Hepatocyte (in vitro differentiated cells): Measurements from ENCODE around the gene MAP3K4.

Source experiments
- EZH2 ChIP-seq: fragments of 200-600 bp; sonication (generic); IDR thresholded peaks from 2 replicates; pipeline ENCODE4 v1.6.1; 2016; ENCODE audit warnings: antibody characterized with exemption, mild to moderate bottlenecking, borderline replicate concordance
- TF ChIP-seq, protein P1 (sequence below): fragments of 200-600 bp; sonication (generic); IDR thresholded peaks from 2 replicates; pipeline ENCODE4 v1.5.1; 2016; ENCODE audit warnings: antibody characterized with exemption, mild to moderate bottlenecking; ENCODE audit not compliant: poor library complexity

DNA sequence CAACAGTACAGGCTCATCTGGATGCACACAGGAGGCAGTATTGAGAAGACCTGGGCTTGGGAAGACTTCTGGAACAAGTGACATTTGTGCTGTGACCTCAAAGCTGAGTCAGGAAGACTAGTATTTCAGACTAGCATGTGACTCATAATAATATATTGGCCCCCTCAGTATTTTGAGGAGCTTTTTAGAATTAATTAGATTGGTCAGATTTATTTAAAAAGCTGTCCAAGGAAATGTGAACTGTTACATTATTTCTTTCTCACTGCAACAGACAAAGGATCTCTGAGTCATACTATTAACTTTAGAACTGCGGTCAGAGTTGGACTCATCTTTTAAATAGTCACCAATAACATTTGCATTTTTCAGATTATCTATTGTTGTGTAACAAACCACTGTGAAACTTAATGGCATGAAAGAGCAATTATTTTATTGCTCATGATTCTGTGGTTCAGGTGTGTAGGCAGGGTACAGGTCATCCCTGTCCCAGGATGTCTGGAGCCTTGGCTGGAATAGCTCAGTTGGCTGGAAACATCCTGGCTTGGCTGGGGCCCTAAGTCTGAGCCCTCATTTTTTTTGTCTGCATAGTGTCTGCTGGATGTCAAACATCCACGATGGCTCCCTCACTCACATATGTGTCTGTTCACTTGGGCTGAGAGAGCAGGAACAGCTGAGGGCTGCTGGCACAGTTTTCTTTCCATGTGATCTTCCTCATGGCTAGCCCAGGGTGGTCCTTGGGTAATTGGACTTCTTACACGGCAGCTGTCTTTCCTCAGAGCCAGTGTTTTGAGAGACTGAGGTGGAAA is 46.9 kb downstream of the MAP3K4 start:
- TF ChIP-seq, protein P1, sequence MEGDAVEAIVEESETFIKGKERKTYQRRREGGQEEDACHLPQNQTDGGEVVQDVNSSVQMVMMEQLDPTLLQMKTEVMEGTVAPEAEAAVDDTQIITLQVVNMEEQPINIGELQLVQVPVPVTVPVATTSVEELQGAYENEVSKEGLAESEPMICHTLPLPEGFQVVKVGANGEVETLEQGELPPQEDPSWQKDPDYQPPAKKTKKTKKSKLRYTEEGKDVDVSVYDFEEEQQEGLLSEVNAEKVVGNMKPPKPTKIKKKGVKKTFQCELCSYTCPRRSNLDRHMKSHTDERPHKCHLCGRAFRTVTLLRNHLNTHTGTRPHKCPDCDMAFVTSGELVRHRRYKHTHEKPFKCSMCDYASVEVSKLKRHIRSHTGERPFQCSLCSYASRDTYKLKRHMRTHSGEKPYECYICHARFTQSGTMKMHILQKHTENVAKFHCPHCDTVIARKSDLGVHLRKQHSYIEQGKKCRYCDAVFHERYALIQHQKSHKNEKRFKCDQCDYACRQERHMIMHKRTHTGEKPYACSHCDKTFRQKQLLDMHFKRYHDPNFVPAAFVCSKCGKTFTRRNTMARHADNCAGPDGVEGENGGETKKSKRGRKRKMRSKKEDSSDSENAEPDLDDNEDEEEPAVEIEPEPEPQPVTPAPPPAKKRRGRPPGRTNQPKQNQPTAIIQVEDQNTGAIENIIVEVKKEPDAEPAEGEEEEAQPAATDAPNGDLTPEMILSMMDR = no peak
- no peak for TF ChIP-seq EZH2
